Measurements from ENCODE around the gene CACNA1H.

- TF ChIP-seq ZFX (IDR thresholded peaks at IDR 0.05; ENCODE audit: borderline replicate concordance): no peak
- no peak for TF ChIP-seq CTCF (IDR thresholded peaks at IDR 0.05)
These were observed 7.4 kb upstream of the CACNA1H start for GRCh38 chr16:1145383-1146100.
